NOMO-1 treated with DMSO at 0.1 percent for 48 hours (cell line): ENCODE results near the gene ACVR1.
"Not testable (repeated sequence)": the region's sequence is repeated elsewhere in the genome, so short reads cannot be mapped to it uniquely, and the experiment has no call there.

Experiments used
- DNase-seq: peaks from one replicate; lab custom pipeline; 2025; ENCODE audit not compliant: unreplicated experiment; lab: John Stamatoyannopoulos, UW

Gene ACVR1

GRCh38 chr2:157830696-157831570 is 45.2 kb downstream of the ACVR1 start:
- DNase-seq: peak; percentile 39

DNA sequence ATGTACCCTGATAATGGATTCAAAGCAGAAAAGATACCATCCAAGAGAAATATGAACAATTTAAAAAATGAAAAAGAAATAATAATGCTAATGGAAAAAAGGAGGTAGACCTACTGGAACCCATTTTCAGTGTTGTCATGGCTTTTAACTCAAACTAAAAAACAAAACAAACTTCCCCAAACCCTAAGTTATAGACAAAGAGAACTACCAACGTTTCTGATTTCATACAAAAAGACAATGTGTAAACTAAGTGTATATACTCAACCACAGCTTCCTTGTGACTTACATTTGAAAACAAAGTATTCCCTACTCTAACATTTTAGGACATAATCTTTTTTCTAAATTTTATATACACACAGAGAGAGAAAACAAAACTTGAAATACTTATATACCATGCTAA is 45.9 kb downstream of the ACVR1 start:
- DNase-seq: no peak

DNA sequence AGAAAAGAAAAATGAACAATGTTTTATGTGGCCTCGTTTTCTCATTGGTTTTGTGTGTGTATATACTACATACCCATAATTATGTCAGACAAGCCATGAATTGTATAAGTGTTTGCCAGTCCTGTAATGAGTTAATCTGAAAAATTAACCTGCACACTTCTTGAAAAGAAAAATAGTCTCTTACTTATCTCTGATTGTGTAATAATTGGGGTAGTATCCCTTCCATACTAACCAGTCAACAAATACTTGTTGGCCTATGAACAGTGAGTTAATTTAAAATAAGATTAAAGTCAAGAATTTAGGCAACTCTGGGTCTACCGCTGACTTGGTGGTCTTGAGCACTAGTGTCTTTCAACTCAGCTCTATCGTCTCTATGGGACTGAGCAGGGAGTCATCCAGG is 48.8 kb downstream of the ACVR1 start:
- DNase-seq: no peak

- DNase-seq: not testable (repeated sequence)
Measured at GRCh38 chr2:157826644-157827043, 49.5 kb downstream of the ACVR1 start.

DNA sequence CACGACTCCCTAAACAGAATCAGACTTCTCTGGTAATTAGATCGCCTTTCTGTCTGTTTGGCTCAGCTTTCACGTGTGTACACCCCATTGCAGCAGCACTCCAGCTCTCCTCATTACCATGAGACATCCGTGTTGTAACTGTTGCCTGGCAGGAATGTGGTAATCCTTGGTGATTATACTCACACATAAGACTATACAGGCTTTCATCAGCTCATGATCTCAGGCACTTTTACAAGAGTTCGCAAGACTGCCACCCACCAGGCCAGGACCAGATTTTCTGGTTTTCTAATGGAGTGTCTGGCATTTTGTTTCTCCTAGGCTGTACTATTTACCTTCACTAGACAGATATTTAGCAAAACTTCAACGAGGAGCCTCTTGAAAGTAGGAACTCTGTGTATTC is 50.2 kb downstream of the ACVR1 start:
- DNase-seq: no peak

- no peak for DNase-seq
Measured at GRCh38 chr2:157822993-157823392, 53.1 kb downstream of the ACVR1 start.

DNA sequence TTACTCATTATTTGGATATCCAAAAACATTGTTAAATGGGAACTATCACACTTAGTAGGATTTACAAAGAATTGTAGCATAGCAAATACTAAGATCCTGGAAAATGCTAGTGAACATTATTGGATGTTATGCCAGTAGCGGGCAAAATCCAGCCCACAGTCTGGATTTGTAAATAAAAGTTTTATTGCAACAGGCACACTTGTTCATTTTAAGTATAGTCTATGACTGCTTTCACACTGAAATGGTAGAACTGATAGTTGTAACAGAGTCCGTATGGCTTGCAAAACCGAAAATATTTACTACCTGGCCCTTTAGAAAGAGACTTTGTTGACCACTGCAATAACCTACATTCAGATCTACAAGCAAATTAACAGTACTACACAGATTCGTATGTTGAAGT is 53.6 kb downstream of the ACVR1 start:
- DNase-seq: no peak

- DNase-seq: no peak
Measured at GRCh38 chr2:157821519-157822131, 54.5 kb downstream of the ACVR1 start.

DNA sequence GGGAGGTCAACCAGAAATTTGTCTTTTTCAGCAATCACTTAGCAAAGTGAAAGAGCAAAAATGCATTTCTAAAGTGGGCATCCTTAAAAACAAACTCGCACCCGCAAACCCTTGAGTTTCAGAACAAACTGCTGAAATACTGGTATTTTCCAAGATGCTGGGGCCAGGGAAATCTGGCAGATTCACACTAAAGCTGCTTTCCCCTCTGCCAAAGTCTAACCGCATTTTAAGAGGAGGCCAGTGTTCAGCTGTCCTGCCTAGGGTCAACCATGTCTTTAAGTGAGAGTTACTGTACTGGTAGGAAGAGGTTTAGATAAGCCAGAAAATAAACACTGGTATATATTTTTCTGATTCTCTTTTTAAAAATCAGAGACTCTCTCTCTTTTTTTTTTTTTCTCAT is 55.9 kb downstream of the ACVR1 start:
- no peak for DNase-seq

DNA sequence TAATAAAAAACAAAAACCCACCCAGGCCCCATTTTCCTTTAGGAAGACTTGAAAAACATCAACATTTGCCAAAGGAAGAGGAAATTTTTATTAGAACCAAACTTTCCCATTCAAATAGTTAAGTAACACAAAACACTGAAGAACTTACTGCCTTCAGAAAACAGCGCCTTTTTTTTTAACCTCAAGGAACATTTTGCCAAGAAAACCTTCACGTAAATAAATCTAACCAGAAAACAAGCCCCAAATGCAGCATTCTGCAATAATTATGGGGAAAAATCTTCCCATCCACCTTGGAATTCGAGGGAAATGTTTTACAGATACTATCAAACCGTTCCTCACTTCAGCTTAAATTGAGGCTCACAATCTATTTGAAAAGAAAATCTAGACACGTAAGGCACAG is 56.4 kb downstream of the ACVR1 start:
- DNase-seq: no peak

DNA sequence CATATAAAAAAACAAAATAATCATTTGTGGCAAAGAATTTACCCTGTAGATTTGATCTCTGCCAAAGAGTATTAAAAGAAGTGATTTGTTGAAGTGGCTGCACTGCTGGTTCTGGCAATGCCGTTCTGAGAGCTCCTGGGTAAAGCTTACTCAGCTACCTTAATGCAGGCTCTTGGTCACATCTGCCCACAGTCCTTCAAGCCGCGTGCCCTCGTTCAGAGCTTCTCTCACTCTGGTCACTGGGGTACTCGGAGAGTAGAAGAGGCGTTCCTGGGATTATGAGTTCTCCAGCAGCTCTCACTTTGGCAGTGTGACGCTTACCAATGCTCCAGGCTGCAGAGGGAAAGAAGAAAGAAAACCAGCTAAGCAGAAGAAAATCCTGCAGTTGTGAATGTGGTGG is 57.9 kb downstream of the ACVR1 start:
- DNase-seq: no peak

GRCh38 chr2:157815421-157815820 is 60.7 kb downstream of the ACVR1 start:
- DNase-seq: no peak

DNA sequence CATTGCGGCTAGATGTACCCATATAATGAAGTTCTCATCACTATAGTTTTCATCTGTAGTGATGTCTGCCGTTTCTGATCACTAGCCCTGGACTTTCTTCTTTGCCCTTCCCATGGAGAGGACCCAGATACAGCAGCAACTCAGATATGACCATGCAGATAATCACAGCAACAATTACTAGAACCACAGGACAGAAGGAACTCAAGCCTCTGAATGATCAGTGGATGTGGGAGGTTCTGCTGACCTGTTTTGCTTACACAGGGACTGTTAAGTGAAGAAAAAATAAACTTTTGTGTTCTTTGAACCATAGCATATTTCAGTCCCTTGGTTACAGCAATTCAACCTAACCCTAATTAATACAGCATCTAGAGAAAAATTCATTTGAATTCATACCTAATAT is 62.7 kb downstream of the ACVR1 start:
- no peak for DNase-seq

DNA sequence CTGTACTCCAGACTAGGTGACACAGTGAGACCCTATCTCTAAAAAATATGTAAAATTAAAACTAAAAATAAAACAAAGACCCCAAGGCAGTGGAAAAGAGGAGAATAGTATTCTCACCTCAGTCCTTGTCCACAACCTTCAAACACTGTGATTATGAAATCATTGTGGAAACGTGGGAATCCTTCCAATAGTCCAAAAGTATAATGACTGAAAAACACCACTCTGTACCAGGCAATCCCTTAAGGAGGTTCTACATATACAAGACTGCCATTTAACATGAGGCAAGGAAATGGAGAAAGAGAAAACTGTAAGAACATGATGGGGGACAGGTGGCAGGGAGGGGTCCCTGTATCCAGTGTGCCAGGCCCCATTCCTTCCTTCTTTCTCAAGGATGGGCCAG is 66.1 kb downstream of the ACVR1 start:
- no peak for DNase-seq

DNA sequence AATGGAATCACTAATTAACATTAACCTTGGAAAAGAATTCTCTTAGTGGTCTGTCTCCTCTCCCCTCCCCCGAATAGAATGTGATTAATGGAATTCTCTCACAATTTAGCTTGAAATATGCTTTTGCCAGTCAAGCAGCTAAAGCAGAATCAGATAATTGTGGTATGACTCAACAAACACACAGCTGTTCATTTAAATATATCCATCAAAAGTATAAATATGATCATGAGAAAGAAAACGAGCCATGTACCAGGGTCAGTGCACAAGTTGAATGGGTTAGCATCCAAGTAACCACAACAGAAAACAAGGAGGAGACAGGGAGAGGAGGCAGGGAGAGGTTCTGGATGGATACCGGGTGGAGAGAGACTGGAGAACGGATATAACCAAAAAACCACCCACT is 66.9 kb downstream of the ACVR1 start:
- no peak for DNase-seq

GRCh38 chr2:157808421-157808820 is 67.7 kb downstream of the ACVR1 start:
- DNase-seq: no peak

DNA sequence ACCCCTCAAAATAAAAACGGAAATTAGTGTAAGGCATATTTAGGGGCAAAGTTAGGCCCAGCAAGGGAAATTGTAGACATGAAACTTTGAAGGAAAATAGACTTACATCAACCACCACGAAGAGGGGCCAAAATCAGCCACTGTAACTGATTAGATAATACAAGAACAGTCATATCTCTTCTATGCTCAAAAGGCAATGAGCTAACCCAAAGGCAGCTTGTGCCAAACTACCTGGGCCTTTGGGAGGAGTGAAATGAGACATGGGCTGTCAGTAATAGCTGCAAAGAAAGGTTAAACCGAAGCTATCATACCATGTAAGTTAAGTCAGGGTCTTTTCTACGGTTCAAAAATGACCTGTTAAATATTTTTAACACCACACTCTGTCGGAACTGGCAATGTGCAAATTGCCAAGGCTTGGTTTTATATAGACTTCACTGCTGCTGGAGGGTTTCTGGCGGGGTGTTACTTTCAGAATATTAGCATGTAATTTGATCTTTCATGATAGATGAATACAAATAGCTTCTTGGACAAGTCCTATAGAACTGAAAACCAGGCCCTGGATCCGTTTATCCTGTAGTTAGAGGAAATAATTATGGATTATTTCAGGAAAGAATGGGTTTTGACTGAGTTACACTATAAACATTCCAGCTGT is 69.6 kb downstream of the ACVR1 start:
- DNase-seq: no peak

DNA sequence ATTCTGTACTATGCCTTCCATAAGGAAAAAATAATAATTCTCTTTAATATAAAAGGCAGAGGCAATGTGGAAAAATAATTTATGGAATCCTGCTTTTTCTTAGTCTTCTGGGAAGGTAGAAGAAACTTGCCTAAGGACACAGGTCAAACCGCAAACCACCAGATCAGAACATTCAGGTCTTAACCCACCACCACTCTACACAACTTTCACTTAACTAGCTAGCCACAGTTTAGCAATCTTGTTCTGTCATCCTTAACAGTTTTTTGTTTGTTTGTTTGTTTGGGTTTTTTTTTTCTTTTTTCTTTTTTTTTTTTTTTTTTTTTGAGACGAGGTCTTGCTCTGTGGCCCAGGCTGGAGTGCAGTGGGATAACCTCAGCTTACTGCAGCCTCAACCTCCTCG is 70.6 kb downstream of the ACVR1 start:
- no peak for DNase-seq

DNA sequence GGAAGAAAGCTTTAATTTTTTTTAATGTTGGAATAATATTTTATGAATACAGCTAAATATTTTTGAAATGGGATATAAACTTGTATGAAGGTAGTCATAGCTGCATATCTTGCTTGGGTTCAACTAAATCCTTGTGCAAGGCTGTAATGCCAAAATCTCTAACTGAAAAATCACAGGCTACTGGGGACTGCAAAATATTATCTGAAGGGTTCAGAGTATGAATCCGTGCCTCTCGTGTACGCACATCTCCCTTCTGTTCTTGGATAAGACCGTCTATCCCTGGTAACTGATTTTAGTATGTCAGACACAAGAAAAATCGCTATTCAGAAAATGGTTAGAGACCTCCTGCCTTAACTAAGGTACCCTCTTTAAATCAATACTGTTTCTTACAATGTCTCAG is 71.8 kb downstream of the ACVR1 start:
- DNase-seq: no peak

DNA sequence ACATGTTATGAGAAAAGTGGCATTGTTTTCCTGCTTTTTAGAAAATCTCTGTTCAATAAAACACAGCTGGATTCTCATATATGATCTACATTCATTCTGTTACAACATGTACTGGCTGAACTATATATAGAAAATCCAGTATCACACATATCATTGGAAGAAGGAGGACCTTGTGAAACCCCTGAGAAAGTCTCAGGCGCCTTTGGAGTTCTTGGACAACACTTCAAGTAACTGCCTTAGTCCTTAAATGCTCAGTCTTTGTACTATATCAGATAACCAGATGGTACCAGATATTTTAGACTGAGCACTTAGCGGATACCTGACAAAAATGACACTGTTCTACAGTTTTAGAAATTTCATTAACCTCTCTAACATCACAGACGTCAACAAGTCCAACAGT is 72.2 kb downstream of the ACVR1 start:
- no peak for DNase-seq

- no peak for DNase-seq
Measured at GRCh38 chr2:157803476-157803875, 72.7 kb downstream of the ACVR1 start.

DNA sequence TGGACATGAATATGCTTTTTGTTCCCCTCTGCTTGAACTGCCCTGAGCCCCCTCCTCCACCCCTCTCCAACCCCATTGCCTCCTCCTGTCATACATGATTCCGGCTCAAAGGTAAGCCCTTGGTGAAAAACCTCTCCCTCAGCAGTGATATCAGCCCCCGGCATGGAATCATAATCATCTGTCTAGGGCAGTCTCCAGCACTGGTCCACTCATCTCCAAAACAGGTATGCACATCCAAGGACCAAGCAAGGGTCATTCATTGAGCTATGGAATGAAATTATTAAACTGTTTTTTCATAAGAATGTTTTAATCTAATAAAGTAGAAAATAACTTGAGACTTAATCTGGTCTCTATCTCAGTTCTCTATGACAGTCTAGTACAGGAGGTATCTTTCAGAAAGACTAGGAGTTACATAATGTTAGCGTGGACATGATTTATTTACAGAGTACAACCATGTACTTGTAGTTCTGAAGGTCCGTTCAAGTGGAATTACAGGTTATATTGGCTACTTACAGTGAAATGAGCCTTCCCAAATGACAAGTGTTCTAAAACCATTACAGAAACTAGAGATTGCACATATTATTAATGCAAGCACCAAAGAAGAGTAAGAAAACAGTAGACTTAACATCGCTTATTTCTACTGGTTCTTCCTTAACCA is 75.2 kb downstream of the ACVR1 start:
- DNase-seq: no peak
